ENCODE results near the gene LCE6A. TPM values are rescaled to one million over a fixed set of nuclear protein-coding genes. Genes with fewer than 3 reads are reported as not detected.

LCE6A gene
- total RNA-seq, 1 donor from 2014 or later: not detected

DNA sequence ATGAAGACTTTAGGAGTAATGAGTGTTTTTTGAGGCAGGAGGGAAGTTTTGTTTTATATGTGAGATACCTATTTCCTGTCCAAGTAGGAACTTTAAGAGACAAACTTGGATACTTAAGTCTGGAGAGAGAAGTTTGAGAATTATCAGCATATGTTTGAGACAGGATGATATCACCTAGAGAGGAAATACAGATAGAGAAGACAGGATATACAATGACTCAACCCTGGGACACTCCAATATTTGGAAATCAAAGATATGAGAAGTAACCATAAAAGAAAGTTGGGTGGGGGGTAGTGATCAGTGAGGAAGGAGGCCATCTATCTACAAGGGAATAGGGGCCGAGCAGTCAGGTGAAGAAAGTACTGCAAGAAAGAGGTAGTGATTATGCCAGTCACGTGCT, 23.7 kb downstream of the LCE6A start:
- FAIRE-seq (no peak), DNase-seq (ENCODE audit: low read depth) (peak; percentile 62)
- TF ChIP-seq, protein P1, sequence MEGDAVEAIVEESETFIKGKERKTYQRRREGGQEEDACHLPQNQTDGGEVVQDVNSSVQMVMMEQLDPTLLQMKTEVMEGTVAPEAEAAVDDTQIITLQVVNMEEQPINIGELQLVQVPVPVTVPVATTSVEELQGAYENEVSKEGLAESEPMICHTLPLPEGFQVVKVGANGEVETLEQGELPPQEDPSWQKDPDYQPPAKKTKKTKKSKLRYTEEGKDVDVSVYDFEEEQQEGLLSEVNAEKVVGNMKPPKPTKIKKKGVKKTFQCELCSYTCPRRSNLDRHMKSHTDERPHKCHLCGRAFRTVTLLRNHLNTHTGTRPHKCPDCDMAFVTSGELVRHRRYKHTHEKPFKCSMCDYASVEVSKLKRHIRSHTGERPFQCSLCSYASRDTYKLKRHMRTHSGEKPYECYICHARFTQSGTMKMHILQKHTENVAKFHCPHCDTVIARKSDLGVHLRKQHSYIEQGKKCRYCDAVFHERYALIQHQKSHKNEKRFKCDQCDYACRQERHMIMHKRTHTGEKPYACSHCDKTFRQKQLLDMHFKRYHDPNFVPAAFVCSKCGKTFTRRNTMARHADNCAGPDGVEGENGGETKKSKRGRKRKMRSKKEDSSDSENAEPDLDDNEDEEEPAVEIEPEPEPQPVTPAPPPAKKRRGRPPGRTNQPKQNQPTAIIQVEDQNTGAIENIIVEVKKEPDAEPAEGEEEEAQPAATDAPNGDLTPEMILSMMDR (IDR thresholded peaks at IDR 0.05; ENCODE audit: insufficient read depth, low read length, severe bottlenecking): no peak
- H3K27me3 ChIP-seq (ENCODE audit: control insufficient read depth, insufficient read depth, low read length): peaks cover 2% of the 10 kb centered on the region
- no peak overlapping the region for H3K4me3 ChIP-seq (ENCODE audit: low read depth, low read length)
- H3K36me3 ChIP-seq (ENCODE audit: control insufficient read depth, insufficient read depth, low read length): no peaks in the 10 kb centered on the region

GRCh38 chr1:152869808-152870419, 27.3 kb downstream of the LCE6A start:
- TF ChIP-seq, protein P1 (IDR thresholded peaks at IDR 0.05; ENCODE audit: insufficient read depth, low read length, severe bottlenecking): peak; percentile 81
- Histone ChIP-seq H3K36me3 (ENCODE audit: control insufficient read depth, insufficient read depth, low read length) (no peaks in the 10 kb centered on the region), H3K27me3 (ENCODE audit: control insufficient read depth, insufficient read depth, low read length) (no peaks in the 10 kb centered on the region), H3K4me3 (ENCODE audit: low read depth, low read length) (no peak overlapping the region)
- DNase-seq (ENCODE audit: low read depth) (peak; percentile 66), FAIRE-seq (no peak)

DNA sequence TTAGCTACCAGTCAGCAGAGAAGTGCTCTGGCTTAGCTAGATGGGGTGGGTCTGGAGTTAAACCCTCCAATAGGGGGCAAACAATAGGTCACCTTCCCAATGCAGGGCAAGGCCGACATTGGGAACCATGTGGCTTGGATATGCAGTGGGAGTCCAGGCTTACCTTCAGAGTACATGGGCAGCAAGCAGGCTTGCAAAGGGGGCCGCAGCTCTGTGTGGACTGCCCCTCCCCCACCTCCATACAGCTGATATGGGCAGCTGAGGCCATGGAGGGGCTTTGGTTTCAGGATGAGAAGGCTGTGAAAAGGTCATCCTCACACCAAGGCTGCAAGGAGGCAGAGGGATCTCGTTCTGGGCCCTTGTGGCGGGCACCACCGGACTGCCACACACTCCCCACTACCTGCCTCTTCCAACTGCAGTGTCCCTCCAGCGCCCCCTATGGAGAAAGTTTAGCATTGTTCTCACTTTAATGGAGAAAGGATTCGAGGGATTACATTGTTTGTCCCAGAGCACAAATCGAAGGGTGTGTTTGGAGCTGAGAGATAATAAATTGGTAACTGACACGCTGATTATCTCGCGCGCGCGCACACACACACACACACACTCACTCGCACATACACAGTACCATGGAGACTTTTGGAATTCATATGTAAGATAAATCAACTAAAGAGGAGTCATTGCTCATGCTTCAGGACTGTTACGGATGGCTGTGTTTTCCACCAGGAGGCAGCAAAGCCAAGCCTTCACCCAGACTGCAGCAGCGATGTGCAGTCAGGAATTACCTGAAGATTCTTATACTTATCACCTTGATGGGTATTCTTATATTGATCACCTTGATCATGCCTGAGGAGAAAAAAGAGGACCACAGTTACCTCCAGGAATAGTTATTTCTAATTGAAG, 28.4 kb downstream of the LCE6A start:
- TF ChIP-seq, protein P1 (IDR thresholded peaks at IDR 0.05; ENCODE audit: insufficient read depth, low read length, severe bottlenecking): peak; percentile 72
- FAIRE-seq (no peak), DNase-seq (ENCODE audit: low read depth) (peak; percentile 72)
- Histone ChIP-seq H3K27me3 (ENCODE audit: control insufficient read depth, insufficient read depth, low read length) (no peaks in the 10 kb centered on the region), H3K4me3 (ENCODE audit: low read depth, low read length) (no peak overlapping the region), H3K36me3 (ENCODE audit: control insufficient read depth, insufficient read depth, low read length) (no peaks in the 10 kb centered on the region)

DNA sequence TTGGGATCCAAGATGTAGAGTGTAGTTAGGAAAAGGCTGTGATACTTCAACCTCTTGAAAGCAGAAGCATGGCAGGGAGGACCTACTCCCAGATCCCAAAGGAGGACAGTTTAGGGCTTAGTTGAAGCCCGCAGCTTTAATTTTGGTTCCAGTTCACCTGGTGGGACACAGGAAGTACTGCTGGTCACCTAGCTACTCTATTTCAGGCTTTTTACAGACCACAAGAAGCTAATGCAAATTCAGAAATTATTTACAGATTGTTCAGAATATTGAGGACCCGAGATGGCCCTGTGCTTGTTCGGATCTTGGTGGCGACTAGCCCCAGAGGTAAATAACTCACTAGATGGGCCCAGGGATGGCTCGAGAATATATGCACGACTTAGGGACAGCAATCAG, 29.1 kb downstream of the LCE6A start:
- FAIRE-seq (no peak), DNase-seq (ENCODE audit: low read depth) (no peak)
- Histone ChIP-seq H3K27me3 (ENCODE audit: control insufficient read depth, insufficient read depth, low read length) (no peaks in the 10 kb centered on the region), H3K4me3 (ENCODE audit: low read depth, low read length) (no peak overlapping the region), H3K36me3 (ENCODE audit: control insufficient read depth, insufficient read depth, low read length) (no peaks in the 10 kb centered on the region)
- TF ChIP-seq, protein P1 (IDR thresholded peaks at IDR 0.05; ENCODE audit: insufficient read depth, low read length, severe bottlenecking): no peak

- H3K36me3 ChIP-seq (ENCODE audit: control insufficient read depth, insufficient read depth, low read length): no peaks in the 10 kb centered on the region
- DNase-seq (ENCODE audit: low read depth): peak; percentile 73
- no peak overlapping the region for H3K4me3 ChIP-seq (ENCODE audit: low read depth, low read length)
- no peaks in the 10 kb centered on the region for H3K27me3 ChIP-seq (ENCODE audit: control insufficient read depth, insufficient read depth, low read length)
- TF ChIP-seq, protein P1 (IDR thresholded peaks at IDR 0.05; ENCODE audit: insufficient read depth, low read length, severe bottlenecking): no peak
- no peak for FAIRE-seq
Measured at GRCh38 chr1:152873495-152873894, 30.8 kb downstream of the LCE6A start.

Measured in bronchial epithelial cell (primary cell).